GM12872 (cell line): ENCODE results near the gene KANSL1.

Source experiments
- TF ChIP-seq, protein P1 (sequence below): IDR thresholded peaks from 3 replicates; pipeline ENCODE4 v1.5.1; 2011; ENCODE audit warnings: low read depth, mild to moderate bottlenecking, low read length, moderate library complexity; ENCODE audit not compliant: insufficient read depth

Gene KANSL1

DNA sequence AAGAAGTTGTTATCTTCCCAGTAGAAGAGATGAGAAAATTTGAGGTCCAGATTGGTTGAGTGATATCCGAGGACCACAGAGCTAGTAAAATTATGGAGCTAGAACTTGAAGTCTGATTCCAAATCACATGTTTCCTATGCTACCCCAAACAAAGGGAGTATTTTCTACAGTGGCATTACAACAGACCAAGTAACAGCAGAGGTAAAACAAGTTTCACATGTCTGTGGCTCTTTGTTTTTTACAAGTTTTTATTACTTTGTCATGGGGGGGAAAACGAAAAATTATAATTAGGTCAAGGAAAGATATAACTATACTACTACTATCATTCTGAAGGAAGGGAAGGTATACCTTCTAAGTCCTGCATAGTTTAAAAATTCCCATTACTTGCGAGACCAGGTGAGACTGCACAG is 49.4 kb downstream of the KANSL1 start:
- TF ChIP-seq, protein P1, sequence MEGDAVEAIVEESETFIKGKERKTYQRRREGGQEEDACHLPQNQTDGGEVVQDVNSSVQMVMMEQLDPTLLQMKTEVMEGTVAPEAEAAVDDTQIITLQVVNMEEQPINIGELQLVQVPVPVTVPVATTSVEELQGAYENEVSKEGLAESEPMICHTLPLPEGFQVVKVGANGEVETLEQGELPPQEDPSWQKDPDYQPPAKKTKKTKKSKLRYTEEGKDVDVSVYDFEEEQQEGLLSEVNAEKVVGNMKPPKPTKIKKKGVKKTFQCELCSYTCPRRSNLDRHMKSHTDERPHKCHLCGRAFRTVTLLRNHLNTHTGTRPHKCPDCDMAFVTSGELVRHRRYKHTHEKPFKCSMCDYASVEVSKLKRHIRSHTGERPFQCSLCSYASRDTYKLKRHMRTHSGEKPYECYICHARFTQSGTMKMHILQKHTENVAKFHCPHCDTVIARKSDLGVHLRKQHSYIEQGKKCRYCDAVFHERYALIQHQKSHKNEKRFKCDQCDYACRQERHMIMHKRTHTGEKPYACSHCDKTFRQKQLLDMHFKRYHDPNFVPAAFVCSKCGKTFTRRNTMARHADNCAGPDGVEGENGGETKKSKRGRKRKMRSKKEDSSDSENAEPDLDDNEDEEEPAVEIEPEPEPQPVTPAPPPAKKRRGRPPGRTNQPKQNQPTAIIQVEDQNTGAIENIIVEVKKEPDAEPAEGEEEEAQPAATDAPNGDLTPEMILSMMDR = no peak

DNA sequence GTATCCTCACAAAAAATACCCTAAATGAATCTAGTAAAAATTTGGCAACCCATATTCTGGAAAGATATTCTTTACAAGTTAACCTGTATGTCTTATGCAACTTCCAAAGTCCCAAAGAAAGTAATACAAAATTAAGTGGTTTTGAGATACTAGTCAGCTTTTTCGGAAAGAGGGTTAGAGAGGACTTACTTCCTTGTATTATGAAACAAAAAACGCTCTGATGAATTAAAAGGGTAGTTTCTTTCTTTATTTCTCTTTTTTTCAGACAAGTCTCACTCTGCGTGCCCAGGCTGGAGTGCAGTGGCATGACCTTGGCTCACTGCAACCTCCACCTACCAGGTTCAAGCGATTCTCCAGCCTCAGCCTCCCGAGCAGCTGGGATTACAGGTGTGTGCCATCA is 51.6 kb downstream of the KANSL1 start:
- TF ChIP-seq, protein P1 = no peak

DNA sequence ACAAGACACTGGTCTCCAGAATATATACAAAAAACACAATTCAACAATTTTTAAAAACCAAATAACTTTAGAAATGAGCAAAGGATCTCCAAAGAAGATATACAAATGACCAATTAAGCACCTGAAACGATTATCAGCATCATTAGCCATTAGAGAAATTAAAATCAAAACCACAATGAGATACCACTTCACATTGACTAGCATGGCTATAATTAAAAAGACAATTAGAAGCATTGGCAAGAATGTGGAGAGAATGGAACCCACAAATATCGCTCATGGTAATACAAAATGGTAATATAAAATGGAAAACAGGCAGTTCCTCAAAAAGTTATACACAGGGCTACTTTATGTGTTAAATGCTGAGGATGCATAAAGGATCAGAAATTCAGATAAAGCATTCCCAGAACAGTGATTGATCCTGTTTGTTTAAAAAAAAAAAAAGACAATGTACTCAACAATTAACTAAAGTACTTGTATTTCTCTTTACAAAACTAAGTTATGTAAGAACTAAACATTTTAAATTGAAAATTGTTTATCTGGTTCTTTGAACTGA is 52.5 kb downstream of the KANSL1 start:
- TF ChIP-seq, protein P1 = no peak

DNA sequence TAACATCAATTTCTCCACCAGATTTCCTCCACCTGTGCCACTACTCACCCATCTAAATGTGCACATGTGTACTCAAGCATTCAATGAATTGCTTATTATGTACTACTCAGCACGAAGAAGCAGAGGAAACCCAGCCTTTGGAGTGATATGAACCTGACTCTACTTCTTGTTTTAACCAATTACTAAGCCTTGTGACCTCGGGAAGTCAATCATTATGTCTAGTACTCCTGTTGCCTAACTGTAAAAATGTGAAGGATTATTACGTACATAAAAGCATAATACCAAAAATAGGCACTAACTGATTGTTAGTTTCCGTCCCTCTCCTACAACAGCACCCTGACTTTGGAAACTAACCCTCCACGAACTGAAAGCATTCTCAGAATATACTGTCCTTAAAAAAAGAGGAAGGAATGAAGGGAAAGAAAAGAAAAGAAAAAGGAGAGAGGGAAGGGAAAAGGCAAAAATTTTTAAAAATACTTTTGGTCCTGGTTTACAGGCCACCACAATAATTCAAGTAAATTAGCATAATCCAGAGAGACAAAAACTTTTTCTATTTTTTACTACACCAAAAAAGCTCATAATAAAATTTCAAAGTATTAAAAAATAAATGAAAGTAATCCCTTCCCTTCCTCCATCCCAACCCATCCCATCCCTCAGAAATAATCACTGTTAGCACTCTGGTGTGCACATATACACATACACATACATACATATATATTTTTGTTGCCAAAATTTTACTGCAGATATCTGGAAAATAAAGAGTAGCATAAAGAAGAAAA is 53.6 kb downstream of the KANSL1 start:
- TF ChIP-seq, protein P1 = no peak

DNA sequence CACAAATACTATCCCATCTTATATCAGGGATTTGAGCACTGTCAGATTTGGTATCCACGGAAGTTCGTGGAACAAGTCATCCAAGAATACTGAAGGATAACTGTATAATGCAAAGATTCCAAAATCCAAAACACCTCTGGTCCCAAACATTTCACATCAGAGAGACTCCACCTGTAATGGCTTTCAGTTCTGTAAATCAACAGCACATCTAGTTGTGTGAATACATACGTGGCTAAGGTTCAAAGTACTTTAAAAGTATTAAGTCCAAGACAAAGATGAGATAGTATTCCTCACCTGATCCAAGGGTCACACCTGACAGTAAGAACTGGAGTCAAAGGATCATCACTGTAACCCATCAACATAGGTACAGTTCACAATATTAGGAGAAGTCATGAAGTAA is 54.8 kb downstream of the KANSL1 start:
- TF ChIP-seq, protein P1 = no peak

DNA sequence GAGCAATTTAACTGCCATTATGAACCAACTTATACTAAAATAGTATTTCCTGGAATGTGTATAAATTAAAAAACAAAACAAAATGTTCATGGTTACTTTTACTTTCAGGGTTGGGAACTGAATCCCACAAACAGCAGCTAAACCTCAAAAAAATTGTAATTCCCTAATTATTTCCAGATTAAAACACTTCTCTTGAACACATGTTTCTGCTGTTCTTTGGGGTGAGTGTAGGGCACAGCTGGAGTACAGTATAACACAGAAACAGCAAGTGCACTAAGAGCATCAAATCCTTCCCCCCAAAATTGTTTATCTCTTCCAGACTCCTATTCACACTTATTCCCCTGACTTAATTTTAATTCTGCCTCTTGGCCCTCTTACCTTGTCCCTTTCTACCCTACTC is 56.4 kb downstream of the KANSL1 start:
- TF ChIP-seq, protein P1 = no peak

DNA sequence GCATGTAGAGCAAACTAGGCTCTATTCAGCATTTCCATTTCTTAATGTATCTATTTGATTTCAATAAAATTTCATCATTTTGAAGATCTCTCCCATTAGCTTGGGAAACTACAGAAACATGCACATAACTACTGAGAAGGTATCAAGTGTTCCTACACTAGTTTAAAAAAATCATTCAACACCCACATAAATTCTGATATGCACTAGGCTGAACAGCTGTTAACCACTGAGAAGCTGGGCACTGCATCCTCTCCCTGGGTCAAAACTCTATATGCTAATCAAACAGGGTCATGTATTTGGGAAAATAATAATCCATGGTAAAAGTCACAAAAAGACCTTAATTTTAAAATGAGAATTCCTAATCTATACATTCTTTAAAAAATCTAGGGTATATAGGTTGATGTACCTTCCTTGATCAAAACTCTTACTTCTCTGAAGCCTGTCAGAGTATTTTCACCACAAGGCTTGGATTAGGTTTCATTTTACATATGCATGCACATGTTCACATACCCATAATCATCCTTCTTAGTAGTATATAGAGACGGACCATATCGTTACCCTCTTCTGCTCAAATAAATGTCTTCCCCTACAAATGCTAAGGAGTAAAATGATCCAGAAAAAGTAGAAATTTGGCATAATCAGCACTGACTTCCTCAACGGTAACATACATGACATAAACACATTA is 57.2 kb downstream of the KANSL1 start:
- TF ChIP-seq, protein P1 = no peak
